Measurements from ENCODE around the gene ADORA3. TPM values are rescaled to one million over a fixed set of nuclear protein-coding genes. Genes with fewer than 3 reads are reported as not detected.

The ADORA3 gene
- total RNA-seq, 2 donors from 2014 or later, result 2.0 to 11.3 TPM

DNA sequence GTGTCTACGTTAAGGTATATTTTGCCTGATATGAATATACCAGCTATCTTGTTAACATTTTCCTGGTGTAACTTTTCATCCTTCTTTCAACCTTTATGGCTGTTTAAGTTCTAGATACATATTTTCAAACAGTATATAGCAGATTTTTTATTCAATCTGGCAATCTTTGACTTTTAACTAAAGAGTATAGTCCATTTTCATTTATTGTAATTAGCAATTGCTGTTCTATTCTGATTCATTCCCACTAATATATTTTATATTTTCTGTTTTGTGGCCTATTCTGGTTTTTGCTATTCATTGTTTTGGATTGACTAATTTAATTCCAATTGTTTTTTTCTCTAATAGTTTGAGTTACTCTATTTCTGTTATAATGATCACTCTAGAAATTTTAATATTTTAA is 37.0 kb downstream of the ADORA3 start:
- Histone ChIP-seq H3K4me3 (no peak overlapping the region), H3K36me3 (peaks cover 61% of the 10 kb centered on the region), H3K4me1 (peaks cover 0 to 11% of the 10 kb centered on the region in 2 donors), H3K27me3 (no peaks in the 10 kb centered on the region), H3K27ac (no peak overlapping the region), H3K9me3 (no peaks in the 10 kb centered on the region)
- DNase-seq (ENCODE audit: low spot score), result no peak
- TF ChIP-seq, protein P1, sequence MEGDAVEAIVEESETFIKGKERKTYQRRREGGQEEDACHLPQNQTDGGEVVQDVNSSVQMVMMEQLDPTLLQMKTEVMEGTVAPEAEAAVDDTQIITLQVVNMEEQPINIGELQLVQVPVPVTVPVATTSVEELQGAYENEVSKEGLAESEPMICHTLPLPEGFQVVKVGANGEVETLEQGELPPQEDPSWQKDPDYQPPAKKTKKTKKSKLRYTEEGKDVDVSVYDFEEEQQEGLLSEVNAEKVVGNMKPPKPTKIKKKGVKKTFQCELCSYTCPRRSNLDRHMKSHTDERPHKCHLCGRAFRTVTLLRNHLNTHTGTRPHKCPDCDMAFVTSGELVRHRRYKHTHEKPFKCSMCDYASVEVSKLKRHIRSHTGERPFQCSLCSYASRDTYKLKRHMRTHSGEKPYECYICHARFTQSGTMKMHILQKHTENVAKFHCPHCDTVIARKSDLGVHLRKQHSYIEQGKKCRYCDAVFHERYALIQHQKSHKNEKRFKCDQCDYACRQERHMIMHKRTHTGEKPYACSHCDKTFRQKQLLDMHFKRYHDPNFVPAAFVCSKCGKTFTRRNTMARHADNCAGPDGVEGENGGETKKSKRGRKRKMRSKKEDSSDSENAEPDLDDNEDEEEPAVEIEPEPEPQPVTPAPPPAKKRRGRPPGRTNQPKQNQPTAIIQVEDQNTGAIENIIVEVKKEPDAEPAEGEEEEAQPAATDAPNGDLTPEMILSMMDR (IDR thresholded peaks at IDR 0.05), result no peak

DNA sequence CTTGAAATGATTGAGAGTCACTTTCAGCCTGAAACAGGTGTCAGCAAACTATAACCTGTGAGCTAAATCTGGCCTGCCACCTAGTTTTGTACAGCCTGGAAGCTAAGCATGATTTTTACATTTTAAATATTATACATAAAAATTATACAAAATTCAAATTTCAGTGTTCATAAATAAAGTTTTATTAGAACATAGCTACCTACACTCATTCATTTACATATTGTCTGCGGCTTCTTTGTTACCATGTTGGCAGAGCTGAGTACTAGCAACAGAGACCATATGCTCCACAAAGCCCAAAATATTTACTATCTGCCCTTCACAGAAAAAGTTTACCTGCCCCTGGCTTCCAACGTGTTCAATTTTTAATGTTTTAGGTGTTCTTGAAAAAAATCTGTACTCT is 37.7 kb downstream of the ADORA3 start:
- H3K36me3 ChIP-seq, result peaks cover 61% of the 10 kb centered on the region
- DNase-seq (ENCODE audit: low spot score), result no peak
- no peak overlapping the region for H3K27ac ChIP-seq
- no peaks in the 10 kb centered on the region for H3K27me3 ChIP-seq
- H3K9me3 ChIP-seq, result no peaks in the 10 kb centered on the region
- no peak overlapping the region for H3K4me3 ChIP-seq
- peaks cover 0 to 11% of the 10 kb centered on the region in 2 donors for H3K4me1 ChIP-seq
- TF ChIP-seq, protein P1 (IDR thresholded peaks at IDR 0.05), result no peak

DNA sequence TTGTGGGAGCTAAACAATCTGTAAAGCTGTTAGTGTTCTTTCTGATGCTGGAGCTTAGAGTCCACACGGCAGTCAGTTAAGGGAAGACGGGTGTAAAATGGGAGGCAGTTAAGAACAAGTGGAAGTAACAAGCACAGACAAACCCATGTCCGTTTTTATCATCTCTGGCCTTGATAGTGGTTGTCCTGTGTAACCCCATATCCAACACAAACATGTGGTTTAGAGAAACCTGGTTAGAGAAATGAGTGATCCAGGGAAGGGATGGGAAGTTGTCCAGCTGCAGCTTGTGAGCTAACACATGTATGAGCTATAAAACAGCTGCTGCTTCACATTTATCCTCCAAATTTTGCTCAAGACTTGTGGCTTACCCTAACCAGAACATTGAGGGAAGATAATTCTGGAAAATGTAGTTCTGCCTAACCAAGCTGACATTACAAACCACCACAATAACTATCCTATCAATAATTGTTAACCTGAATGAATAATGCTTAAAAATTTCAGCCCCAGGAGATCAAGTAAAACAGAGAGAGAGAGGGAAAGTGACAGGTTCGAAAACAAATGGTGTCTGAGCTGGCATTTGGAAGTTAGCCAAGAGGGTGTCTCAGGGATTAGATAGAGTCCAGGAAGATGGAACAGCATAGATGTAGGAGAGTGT is 40.3 kb downstream of the ADORA3 start:
- DNase-seq (ENCODE audit: low spot score), result no peak
- H3K27me3 ChIP-seq, result no peaks in the 10 kb centered on the region
- no peaks in the 10 kb centered on the region for H3K9me3 ChIP-seq
- H3K36me3 ChIP-seq, result peaks cover 60% of the 10 kb centered on the region
- TF ChIP-seq, protein P1 (IDR thresholded peaks at IDR 0.05), result no peak
- H3K4me1 ChIP-seq, result peaks cover 0 to 11% of the 10 kb centered on the region in 2 donors
- no peak overlapping the region for H3K4me3 ChIP-seq
- no peak overlapping the region for H3K27ac ChIP-seq

DNA sequence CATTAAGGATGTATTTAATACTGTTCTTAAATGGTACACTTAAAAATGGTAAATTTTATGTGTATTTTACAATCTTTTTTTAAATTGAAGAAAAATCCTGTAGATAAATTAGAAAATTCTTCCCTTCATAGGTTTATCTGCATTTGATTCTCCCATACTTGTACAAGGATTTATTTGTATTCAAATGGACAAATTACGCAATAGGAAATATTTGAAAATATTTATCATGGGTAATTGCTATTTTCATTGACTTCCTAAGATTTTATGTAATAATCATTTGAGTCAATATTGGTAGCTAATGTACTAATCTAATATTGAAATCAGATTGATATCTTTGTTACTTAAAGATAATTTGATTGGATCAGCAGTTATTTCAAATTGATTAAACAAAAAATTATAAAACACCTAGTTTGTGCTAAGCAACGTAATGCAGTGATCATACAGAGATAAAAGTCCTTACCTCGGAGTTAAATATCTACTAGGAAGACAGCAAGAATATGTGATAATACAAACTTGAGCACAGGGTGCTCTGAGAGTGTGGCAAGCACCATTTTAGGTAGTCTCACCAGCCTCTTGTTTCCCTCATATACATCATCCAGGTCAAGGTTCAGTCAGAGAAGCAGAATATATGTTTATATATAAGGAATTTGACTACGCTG is 40.9 kb downstream of the ADORA3 start:
- Histone ChIP-seq H3K4me3 (no peak overlapping the region), H3K36me3 (peaks cover 60% of the 10 kb centered on the region), H3K9me3 (no peaks in the 10 kb centered on the region), H3K4me1 (peaks cover 0 to 7% of the 10 kb centered on the region in 2 donors), H3K27me3 (no peaks in the 10 kb centered on the region), H3K27ac (no peak overlapping the region)
- TF ChIP-seq, protein P1 (IDR thresholded peaks at IDR 0.05), result no peak
- no peak for DNase-seq (ENCODE audit: low spot score)

DNA sequence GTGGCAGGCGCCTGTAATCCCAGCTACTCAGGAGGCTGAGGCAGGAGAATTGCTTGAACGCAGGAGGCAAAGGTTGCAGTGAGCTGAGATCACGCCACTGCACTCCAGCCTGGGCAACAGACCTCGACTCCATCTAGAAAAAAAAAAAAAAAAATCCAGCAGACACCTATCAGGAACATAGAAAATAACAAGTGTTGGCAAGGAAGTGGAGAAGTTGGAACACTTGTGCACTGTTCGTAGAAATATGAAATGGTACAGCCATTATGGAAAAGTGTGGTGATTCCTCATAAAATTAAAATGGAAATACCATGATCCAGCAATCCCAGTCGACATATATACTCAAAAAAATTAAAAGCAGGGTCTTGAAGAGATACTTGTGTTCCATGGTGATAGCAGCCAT is 41.7 kb downstream of the ADORA3 start:
- H3K36me3 ChIP-seq, result peaks cover 60% of the 10 kb centered on the region
- H3K27me3 ChIP-seq, result no peaks in the 10 kb centered on the region
- DNase-seq (ENCODE audit: low spot score), result no peak
- no peak overlapping the region for H3K27ac ChIP-seq
- H3K4me3 ChIP-seq, result no peak overlapping the region
- TF ChIP-seq, protein P1 (IDR thresholded peaks at IDR 0.05), result no peak
- peaks cover 0 to 7% of the 10 kb centered on the region in 2 donors for H3K4me1 ChIP-seq
- no peaks in the 10 kb centered on the region for H3K9me3 ChIP-seq
